Uterus (tissue), 2 donors: ENCODE measurements around the gene AZIN2.

Experiments used
- POLR2A ChIP-seq, 2 donors: fragments of 450-650 bp; IDR thresholded peaks; one replicate each; pipeline ENCODE4 v1.6.1; 2016; ENCODE audit warnings: antibody characterized with exemption in 2 of 2, mild to moderate bottlenecking in 1 of 2, moderate library complexity in 1 of 2
- TF ChIP-seq, protein P1 (sequence below), 4 experiments: fragments of 200-600 bp in 2 of 4; fragments of 450-650 bp in 2 of 4; sonication (generic) in 2 of 4; IDR thresholded peaks; one replicate each; pipeline ENCODE4 v1.5.1; 2016 to 2019; ENCODE audit warnings: antibody characterized with exemption in 4 of 4, mild to moderate bottlenecking in 2 of 4, moderate library complexity in 1 of 4

DNA sequence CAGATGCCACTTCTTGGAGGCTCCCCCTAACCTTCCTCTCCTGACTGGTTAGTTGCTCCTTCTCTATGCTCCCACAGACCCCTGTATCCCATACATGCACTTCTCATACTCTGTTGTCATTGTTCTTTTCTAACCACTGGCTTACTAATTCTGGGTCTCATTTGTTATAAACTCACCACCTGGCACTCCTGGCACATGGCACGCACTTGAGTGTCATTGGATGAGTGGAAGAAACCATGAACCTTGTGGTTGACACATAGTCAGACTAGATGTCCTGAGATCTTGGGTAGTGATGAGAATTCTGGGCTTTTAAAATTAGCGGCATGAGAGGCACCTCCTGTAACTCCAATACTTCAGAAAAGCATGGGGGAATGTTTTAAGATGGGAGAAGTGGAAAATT, 51.6 kb downstream of the AZIN2 start:
- TF ChIP-seq, protein P1, sequence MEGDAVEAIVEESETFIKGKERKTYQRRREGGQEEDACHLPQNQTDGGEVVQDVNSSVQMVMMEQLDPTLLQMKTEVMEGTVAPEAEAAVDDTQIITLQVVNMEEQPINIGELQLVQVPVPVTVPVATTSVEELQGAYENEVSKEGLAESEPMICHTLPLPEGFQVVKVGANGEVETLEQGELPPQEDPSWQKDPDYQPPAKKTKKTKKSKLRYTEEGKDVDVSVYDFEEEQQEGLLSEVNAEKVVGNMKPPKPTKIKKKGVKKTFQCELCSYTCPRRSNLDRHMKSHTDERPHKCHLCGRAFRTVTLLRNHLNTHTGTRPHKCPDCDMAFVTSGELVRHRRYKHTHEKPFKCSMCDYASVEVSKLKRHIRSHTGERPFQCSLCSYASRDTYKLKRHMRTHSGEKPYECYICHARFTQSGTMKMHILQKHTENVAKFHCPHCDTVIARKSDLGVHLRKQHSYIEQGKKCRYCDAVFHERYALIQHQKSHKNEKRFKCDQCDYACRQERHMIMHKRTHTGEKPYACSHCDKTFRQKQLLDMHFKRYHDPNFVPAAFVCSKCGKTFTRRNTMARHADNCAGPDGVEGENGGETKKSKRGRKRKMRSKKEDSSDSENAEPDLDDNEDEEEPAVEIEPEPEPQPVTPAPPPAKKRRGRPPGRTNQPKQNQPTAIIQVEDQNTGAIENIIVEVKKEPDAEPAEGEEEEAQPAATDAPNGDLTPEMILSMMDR (IDR thresholded peaks at IDR 0.05): no peak
- no peak for TF ChIP-seq POLR2A (IDR thresholded peaks at IDR 0.05)
